ENCODE results near the gene RBM28. TPM values are rescaled to one million over a fixed set of nuclear protein-coding genes. Genes with fewer than 3 reads are reported as not detected.
"Not testable (repeated sequence)": the region's sequence is repeated elsewhere in the genome, so short reads cannot be mapped to it uniquely, and the experiment has no call there.

RBM28 gene
- total RNA-seq, 1 experiment from 2014 or later, result 28.8 TPM

GRCh38 chr7:128281605-128282380 lies 61.9 kb downstream of the RBM28 start:
- Histone ChIP-seq H3K4me1 (ENCODE audit: low read length) (no peaks in the 10 kb centered on the region), H4K20me1 (ENCODE audit: insufficient read depth, low read depth, low read length) (no peaks in the 10 kb centered on the region), H3K36me3 (ENCODE audit: insufficient read depth, low read length) (no peaks in the 10 kb centered on the region), H3K27me3 (ENCODE audit: low read length) (no peaks in the 10 kb centered on the region), H2AFZ (ENCODE audit: low read length) (no peak overlapping the region), H3K27ac (ENCODE audit: low read length) (no peak overlapping the region), H3K79me2 (ENCODE audit: low read length) (no peaks in the 10 kb centered on the region), H3K9me2 (replicated peaks; ENCODE audit: insufficient read depth, low read length) (no peaks in the 10 kb centered on the region), H3K9me3 (ENCODE audit: low read length) (0 out of 2 replicates have a peak, but pooled peaks cover 5% of the 10 kb centered on the region), H3K4me2 (ENCODE audit: low read depth, low read length, poor library complexity, severe bottlenecking) (no peak overlapping the region), H3K9ac (ENCODE audit: low read length) (no peak overlapping the region), H3K4me3 (ENCODE audit: low read length) (no peak overlapping the region)
- no peak for DNase-seq

- not testable (repeated sequence) for H4K20me1 ChIP-seq (ENCODE audit: insufficient read depth, low read depth, low read length); H2AFZ ChIP-seq (ENCODE audit: low read length); H3K79me2 ChIP-seq (ENCODE audit: low read length); H3K36me3 ChIP-seq (ENCODE audit: insufficient read depth, low read length); H3K9me3 ChIP-seq (ENCODE audit: low read length); H3K4me2 ChIP-seq (ENCODE audit: low read depth, low read length, poor library complexity, severe bottlenecking); DNase-seq; H3K4me1 ChIP-seq (ENCODE audit: low read length); H3K4me3 ChIP-seq (ENCODE audit: low read length); H3K27ac ChIP-seq (ENCODE audit: low read length); H3K27me3 ChIP-seq (ENCODE audit: low read length); H3K9me2 ChIP-seq (replicated peaks; ENCODE audit: insufficient read depth, low read length); H3K9ac ChIP-seq (ENCODE audit: low read length)
These were observed 63.3 kb downstream of the RBM28 start for GRCh38 chr7:128280451-128280850.

- Histone ChIP-seq H3K4me2 (ENCODE audit: low read depth, low read length, poor library complexity, severe bottlenecking) (no peak overlapping the region), H3K36me3 (ENCODE audit: insufficient read depth, low read length) (no peaks in the 10 kb centered on the region), H3K9me3 (ENCODE audit: low read length) (0 out of 2 replicates have a peak, but pooled peaks cover 5% of the 10 kb centered on the region), H3K4me1 (ENCODE audit: low read length) (no peaks in the 10 kb centered on the region), H3K4me3 (ENCODE audit: low read length) (no peak overlapping the region), H3K79me2 (ENCODE audit: low read length) (no peaks in the 10 kb centered on the region), H3K9ac (ENCODE audit: low read length) (no peak overlapping the region), H3K27ac (ENCODE audit: low read length) (no peak overlapping the region), H2AFZ (ENCODE audit: low read length) (no peak overlapping the region), H4K20me1 (ENCODE audit: insufficient read depth, low read depth, low read length) (no peaks in the 10 kb centered on the region), H3K27me3 (ENCODE audit: low read length) (no peaks in the 10 kb centered on the region), H3K9me2 (replicated peaks; ENCODE audit: insufficient read depth, low read length) (no peaks in the 10 kb centered on the region)
- no peak for DNase-seq
These were observed 64.5 kb downstream of the RBM28 start for GRCh38 chr7:128279124-128279713.

GRCh38 chr7:128278366-128278765 lies 65.3 kb downstream of the RBM28 start:
- Histone ChIP-seq H3K9me2 (replicated peaks; ENCODE audit: insufficient read depth, low read length) (no peaks in the 10 kb centered on the region), H3K27ac (ENCODE audit: low read length) (no peak overlapping the region), H3K27me3 (ENCODE audit: low read length) (no peaks in the 10 kb centered on the region), H3K4me3 (ENCODE audit: low read length) (no peak overlapping the region), H4K20me1 (ENCODE audit: insufficient read depth, low read depth, low read length) (no peaks in the 10 kb centered on the region), H3K4me1 (ENCODE audit: low read length) (no peaks in the 10 kb centered on the region), H2AFZ (ENCODE audit: low read length) (no peak overlapping the region), H3K79me2 (ENCODE audit: low read length) (no peaks in the 10 kb centered on the region), H3K9me3 (ENCODE audit: low read length) (0 out of 2 replicates have a peak, but pooled peaks cover 5% of the 10 kb centered on the region), H3K36me3 (ENCODE audit: insufficient read depth, low read length) (no peaks in the 10 kb centered on the region), H3K4me2 (ENCODE audit: low read depth, low read length, poor library complexity, severe bottlenecking) (no peak overlapping the region), H3K9ac (ENCODE audit: low read length) (no peak overlapping the region)
- no peak for DNase-seq

GRCh38 chr7:128275681-128276080 lies 68.0 kb downstream of the RBM28 start:
- H3K27me3 ChIP-seq (ENCODE audit: low read length), result no peaks in the 10 kb centered on the region
- no peaks in the 10 kb centered on the region for H3K9me2 ChIP-seq (replicated peaks; ENCODE audit: insufficient read depth, low read length)
- no peak overlapping the region for H3K4me3 ChIP-seq (ENCODE audit: low read length)
- H2AFZ ChIP-seq (ENCODE audit: low read length), result no peak overlapping the region
- 0 out of 2 replicates have a peak, but pooled peaks cover 5% of the 10 kb centered on the region for H3K9me3 ChIP-seq (ENCODE audit: low read length)
- no peak overlapping the region for H3K9ac ChIP-seq (ENCODE audit: low read length)
- no peaks in the 10 kb centered on the region for H3K36me3 ChIP-seq (ENCODE audit: insufficient read depth, low read length)
- H3K4me1 ChIP-seq (ENCODE audit: low read length), result no peaks in the 10 kb centered on the region
- no peaks in the 10 kb centered on the region; the same call in 1 of the 2 replicates for H4K20me1 ChIP-seq (ENCODE audit: insufficient read depth, low read depth, low read length)
- no peak overlapping the region for H3K4me2 ChIP-seq (ENCODE audit: low read depth, low read length, poor library complexity, severe bottlenecking)
- no peak overlapping the region for H3K27ac ChIP-seq (ENCODE audit: low read length)
- DNase-seq, result no peak
- no peaks in the 10 kb centered on the region for H3K79me2 ChIP-seq (ENCODE audit: low read length)

- Histone ChIP-seq H3K36me3 (ENCODE audit: insufficient read depth, low read length) (no peaks in the 10 kb centered on the region), H3K9ac (ENCODE audit: low read length) (no peak overlapping the region), H3K4me2 (ENCODE audit: low read depth, low read length, poor library complexity, severe bottlenecking) (no peak overlapping the region), H3K4me3 (ENCODE audit: low read length) (no peak overlapping the region), H3K79me2 (ENCODE audit: low read length) (no peaks in the 10 kb centered on the region), H3K27ac (ENCODE audit: low read length) (no peak overlapping the region), H3K9me3 (ENCODE audit: low read length) (0 out of 2 replicates have a peak, but pooled peaks cover 2% of the 10 kb centered on the region), H4K20me1 (ENCODE audit: insufficient read depth, low read depth, low read length) (no peaks in the 10 kb centered on the region; the same call in 1 of the 2 replicates), H3K27me3 (ENCODE audit: low read length) (no peaks in the 10 kb centered on the region), H3K4me1 (ENCODE audit: low read length) (no peaks in the 10 kb centered on the region), H2AFZ (ENCODE audit: low read length) (no peak overlapping the region), H3K9me2 (replicated peaks; ENCODE audit: insufficient read depth, low read length) (no peaks in the 10 kb centered on the region)
- no peak for DNase-seq
These were observed 68.7 kb downstream of the RBM28 start for GRCh38 chr7:128274884-128275603.

GRCh38 chr7:128274246-128274883 lies 69.3 kb downstream of the RBM28 start:
- H3K27me3 ChIP-seq (ENCODE audit: low read length), result no peaks in the 10 kb centered on the region
- no peak overlapping the region for H2AFZ ChIP-seq (ENCODE audit: low read length)
- H3K79me2 ChIP-seq (ENCODE audit: low read length), result no peaks in the 10 kb centered on the region
- no peaks in the 10 kb centered on the region for H3K9me3 ChIP-seq (ENCODE audit: low read length)
- H3K9ac ChIP-seq (ENCODE audit: low read length), result no peak overlapping the region
- DNase-seq, result no peak
- no peaks in the 10 kb centered on the region for H3K9me2 ChIP-seq (replicated peaks; ENCODE audit: insufficient read depth, low read length)
- H3K4me3 ChIP-seq (ENCODE audit: low read length), result no peak overlapping the region
- H4K20me1 ChIP-seq (ENCODE audit: insufficient read depth, low read depth, low read length), result no peaks in the 10 kb centered on the region; the same call in 1 of the 2 replicates
- no peak overlapping the region for H3K27ac ChIP-seq (ENCODE audit: low read length)
- H3K4me2 ChIP-seq (ENCODE audit: low read depth, low read length, poor library complexity, severe bottlenecking), result no peak overlapping the region
- H3K4me1 ChIP-seq (ENCODE audit: low read length), result no peaks in the 10 kb centered on the region
- no peaks in the 10 kb centered on the region for H3K36me3 ChIP-seq (ENCODE audit: insufficient read depth, low read length)
